ENCODE data around the gene CRAMP1. TPM values are rescaled to one million over a fixed set of nuclear protein-coding genes. Genes with fewer than 3 reads are reported as not detected.

Gene CRAMP1
- total RNA-seq, 3 donors from 2014 or later = 15.7 to 27.4 (median 20.6) TPM

DNA sequence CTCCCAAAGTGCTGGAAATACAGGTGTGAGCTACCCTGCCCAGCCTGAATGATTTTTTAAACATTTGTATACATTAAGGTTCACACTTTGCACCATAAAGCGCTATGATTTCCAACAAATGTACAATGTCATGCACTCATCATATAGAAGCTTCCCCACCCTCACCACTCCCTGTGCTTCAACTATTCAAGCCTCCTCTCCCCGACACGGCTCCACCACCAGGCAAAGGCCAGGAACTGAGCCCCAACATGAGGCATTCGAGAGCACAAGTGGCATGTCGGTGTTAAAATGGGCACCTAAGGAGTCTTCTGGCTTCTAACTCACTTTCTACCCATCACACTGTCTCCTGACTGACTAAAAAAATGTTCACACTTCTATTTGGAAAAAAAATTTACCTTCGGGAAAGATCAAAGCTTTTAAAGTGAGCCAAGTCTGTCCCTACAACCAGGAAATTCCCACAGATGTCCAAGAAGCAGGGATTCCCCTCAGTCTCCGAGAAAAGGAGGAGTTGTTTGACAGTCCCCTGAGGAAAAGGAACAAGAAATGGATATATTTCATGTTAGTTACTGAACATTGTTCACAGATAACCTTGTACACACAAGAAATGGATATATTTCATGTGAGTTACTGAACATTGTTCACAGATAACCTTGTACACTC, 41.0 kb upstream of the CRAMP1 start:
- Histone ChIP-seq H3K9me3 (no peaks in the 10 kb centered on the region), H3K4me1 (ENCODE audit: low read depth) (no peaks in the 10 kb centered on the region), H3K4me3 (no peak overlapping the region), H3K36me3 (ENCODE audit: low read depth) (no peaks in the 10 kb centered on the region)
- intact Hi-C loops (cut with DNase I, micrococcal nuclease) = no loop called here
- peak; percentile 73 for ATAC-seq
- DNase-seq = peak in 1 of 3 donors; percentile 13
- TF ChIP-seq, protein P1, sequence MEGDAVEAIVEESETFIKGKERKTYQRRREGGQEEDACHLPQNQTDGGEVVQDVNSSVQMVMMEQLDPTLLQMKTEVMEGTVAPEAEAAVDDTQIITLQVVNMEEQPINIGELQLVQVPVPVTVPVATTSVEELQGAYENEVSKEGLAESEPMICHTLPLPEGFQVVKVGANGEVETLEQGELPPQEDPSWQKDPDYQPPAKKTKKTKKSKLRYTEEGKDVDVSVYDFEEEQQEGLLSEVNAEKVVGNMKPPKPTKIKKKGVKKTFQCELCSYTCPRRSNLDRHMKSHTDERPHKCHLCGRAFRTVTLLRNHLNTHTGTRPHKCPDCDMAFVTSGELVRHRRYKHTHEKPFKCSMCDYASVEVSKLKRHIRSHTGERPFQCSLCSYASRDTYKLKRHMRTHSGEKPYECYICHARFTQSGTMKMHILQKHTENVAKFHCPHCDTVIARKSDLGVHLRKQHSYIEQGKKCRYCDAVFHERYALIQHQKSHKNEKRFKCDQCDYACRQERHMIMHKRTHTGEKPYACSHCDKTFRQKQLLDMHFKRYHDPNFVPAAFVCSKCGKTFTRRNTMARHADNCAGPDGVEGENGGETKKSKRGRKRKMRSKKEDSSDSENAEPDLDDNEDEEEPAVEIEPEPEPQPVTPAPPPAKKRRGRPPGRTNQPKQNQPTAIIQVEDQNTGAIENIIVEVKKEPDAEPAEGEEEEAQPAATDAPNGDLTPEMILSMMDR (IDR thresholded peaks at IDR 0.05) = no peak

DNA sequence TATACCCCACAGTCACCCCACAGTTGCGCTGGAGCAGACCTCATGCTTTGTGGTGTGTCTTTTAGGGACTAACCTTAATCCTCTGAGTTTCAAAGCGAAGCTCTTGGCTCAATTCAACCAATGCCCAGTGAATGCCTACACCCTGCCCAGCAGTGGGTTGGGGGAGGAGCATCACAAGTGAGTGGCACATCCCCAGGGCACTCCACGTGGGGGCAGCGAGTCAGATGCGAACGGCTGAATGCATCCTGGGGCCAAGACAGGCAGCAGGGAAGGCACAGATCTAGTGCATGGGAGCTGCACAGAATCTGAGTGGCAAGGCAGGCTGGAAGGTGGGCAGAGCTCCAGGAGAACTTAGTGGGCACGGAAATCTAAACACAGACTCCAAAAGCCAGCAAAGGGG, 39.5 kb upstream of the CRAMP1 start:
- no peaks in the 10 kb centered on the region for H3K36me3 ChIP-seq (ENCODE audit: low read depth)
- intact Hi-C loops (cut with DNase I, micrococcal nuclease) = no loop called here
- no peaks in the 10 kb centered on the region for H3K9me3 ChIP-seq
- TF ChIP-seq, protein P1 (IDR thresholded peaks at IDR 0.05) = no peak
- DNase-seq (no peak), ATAC-seq (no peak)
- no peaks in the 10 kb centered on the region for H3K4me1 ChIP-seq (ENCODE audit: low read depth)
- no peak overlapping the region for H3K4me3 ChIP-seq

DNA sequence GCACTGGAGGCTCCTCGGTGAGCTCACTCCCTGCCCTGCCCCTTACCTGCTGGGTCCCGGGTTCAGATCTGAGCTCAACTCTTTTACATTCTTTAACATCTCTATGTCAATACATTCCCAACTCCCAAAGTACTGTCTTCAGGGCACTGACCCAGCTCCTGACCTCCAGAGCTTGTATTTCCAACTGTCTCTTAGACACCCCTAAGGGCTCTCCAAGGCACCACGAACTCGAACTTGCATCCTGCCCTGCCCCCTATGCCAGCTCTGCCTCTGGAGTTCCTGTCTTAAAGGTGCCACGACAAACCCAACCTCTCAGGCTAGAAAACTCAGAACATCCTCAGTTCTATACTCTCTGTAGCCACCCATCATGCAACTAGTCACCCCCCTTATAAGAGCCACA, 38.9 kb upstream of the CRAMP1 start:
- DNase-seq = no peak
- H3K4me1 ChIP-seq (ENCODE audit: low read depth) = no peaks in the 10 kb centered on the region
- intact Hi-C loops (cut with DNase I, micrococcal nuclease) = no loop called here
- no peak overlapping the region for H3K4me3 ChIP-seq
- ATAC-seq = no peak
- TF ChIP-seq, protein P1 (IDR thresholded peaks at IDR 0.05) = no peak
- no peaks in the 10 kb centered on the region for H3K36me3 ChIP-seq (ENCODE audit: low read depth)
- no peaks in the 10 kb centered on the region for H3K9me3 ChIP-seq

DNA sequence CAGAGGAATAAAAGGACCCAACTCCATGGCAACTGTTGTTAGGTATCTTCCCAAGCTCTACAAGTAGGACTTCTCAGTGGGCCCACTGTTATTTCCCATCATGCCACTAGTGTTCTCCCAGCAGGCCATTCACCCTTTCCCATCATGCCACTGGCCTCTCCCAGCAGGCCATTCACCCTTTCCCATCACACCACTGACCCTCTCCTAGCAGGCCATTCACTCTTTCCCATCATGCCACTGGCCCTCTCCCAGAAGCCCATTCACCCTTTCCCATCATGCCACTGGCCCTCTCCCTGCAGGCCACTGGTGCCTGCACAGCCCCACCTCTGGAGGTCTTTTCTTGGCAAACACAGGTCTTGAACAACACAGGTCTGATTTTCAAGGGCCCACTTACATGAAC, 36.6 kb upstream of the CRAMP1 start:
- Histone ChIP-seq H3K4me3 (no peak overlapping the region), H3K9me3 (no peaks in the 10 kb centered on the region), H3K4me1 (ENCODE audit: low read depth) (no peaks in the 10 kb centered on the region), H3K36me3 (ENCODE audit: low read depth) (no peaks in the 10 kb centered on the region)
- TF ChIP-seq, protein P1 (IDR thresholded peaks at IDR 0.05) = no peak
- intact Hi-C loops (cut with DNase I, micrococcal nuclease) = no loop called here
- DNase-seq = no peak
- ATAC-seq = no peak

DNA sequence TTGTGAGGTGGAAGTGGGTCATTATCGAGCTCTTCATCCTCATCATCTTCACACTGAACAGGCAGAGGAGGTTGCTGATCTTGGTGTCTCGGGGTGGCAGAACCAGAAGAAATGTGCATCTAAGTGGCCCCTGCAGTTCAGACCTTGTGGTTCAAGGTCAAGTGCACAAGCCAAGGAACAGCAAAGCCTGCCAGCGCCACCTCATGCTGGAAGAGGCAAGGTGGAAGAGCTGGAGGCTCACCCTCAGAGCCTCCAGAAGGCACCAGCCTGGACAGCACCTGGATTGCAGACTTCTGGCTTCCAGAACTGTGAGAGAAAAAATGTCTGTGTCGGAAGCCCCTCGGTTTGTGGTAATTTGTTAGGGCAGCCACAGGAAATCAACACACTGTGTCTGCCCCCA, 32.9 kb upstream of the CRAMP1 start:
- Histone ChIP-seq H3K36me3 (ENCODE audit: low read depth) (no peaks in the 10 kb centered on the region), H3K4me1 (ENCODE audit: low read depth) (no peaks in the 10 kb centered on the region), H3K9me3 (no peaks in the 10 kb centered on the region), H3K4me3 (no peak overlapping the region)
- TF ChIP-seq, protein P1 (IDR thresholded peaks at IDR 0.05) = no peak
- intact Hi-C loops (cut with DNase I, micrococcal nuclease) = no loop called here
- ATAC-seq (no peak), DNase-seq (no peak)

DNA sequence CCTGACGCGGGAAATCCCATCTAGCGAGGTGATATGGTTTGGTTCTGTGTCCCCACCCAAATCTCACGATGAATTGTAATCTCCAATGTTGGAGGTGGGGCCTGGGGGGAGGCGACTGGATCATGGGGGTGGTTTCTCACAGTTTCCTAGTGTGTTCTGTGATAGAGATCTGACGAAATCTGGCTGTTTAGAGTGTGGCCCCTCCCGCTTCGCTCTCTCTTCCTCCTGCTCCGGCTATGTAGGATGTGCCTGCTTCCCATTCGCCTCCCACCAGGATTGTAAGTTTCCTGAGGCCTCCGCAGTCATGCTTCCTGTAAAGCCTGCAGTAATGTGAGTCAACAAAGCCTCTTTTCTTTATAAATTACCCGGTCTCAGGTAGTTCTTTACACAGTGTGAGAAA, 31.9 kb upstream of the CRAMP1 start:
- no peaks in the 10 kb centered on the region for H3K9me3 ChIP-seq
- TF ChIP-seq, protein P1 (IDR thresholded peaks at IDR 0.05) = no peak
- DNase-seq = peak in 1 of 3 donors; percentile 14
- H3K4me1 ChIP-seq (ENCODE audit: low read depth) = no peaks in the 10 kb centered on the region
- intact Hi-C loops (cut with DNase I, micrococcal nuclease) = no loop called here
- H3K4me3 ChIP-seq = no peak overlapping the region
- peak; percentile 62 for ATAC-seq
- no peaks in the 10 kb centered on the region for H3K36me3 ChIP-seq (ENCODE audit: low read depth)

Measured in mucosa of descending colon (tissue), 3 donors.